Activated CD4-positive, alpha-beta T cell treated with anti-CD3 and anti-CD28 coated beads for 4 hours (primary cell): Measurements from ENCODE around the gene CCDC116.
"Not testable (repeated sequence)": the region's sequence is repeated elsewhere in the genome, so short reads cannot be mapped to it uniquely, and the experiment has no call there.

Experiments
- DNase-seq, 2 donors: peaks; one replicate each; pipeline ENCODE4 v3.0.0-alpha.2; 2020

CCDC116 gene

DNA sequence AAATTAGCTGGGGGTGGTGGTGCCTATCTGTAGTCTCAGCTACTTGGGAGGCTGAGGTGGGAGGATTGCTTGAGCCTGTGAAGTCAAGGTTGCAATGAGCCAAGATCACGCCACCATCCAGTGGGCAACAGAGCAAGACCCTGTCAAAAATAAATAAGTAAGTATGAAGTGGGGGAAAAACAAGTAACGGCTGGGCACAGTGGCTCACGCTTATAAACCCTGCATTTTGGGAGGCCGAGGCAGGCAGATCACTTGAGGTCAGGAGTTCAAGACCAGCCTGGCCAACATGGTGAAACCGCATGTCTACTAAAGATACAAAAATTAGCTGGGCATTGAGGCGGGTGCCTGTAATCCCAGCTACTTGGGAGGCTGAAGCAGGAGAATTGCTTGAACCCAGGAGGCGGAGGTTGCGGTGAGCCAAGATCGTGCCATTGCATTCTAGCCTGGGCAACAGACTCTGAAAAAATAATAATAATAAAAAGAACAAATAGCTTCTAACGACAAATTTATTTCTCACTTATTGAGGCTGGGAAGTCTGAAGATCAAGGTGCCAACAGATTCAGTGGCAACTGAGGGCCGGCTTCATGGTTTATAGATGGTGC lies 22.9 kb upstream of the CCDC116 start:
- DNase-seq, result not testable (repeated sequence)

DNA sequence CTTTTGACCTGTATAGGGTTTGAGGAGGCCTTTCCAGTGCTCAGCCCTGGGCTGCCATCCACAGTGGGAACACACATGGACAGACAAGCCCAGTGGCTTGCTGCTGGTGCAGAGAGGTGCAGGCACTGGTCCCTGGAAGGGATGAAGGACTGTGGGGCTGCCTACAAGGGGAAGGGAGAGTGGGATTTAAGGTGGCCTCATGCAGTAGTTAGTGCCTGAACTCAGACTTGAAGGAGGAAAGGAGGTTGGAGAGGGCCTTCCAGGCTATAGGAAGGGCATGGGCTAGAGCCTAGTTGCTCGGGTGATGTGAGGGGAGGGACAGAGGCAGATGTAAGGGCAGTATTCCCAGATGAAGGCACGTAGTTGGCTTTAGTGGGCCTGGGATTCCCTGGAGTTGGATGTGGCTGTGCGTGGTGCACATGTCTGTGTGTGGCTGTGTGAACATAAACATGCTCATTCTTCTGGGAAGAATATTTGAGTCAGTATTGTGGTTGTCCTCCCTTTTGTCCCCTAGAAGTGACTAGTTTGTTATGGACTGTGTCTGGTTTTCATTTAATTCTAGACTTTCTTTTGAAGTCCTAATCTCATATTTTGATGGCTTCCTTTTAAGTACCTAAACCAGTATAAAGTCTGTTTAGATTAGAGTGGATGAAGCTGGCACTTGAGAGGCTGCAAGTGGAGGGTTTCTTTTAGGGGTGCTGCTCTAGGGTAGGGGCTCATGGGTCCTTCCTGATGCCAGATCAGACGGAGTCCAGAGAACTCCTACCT lies 21.2 kb upstream of the CCDC116 start:
- no peak for DNase-seq

DNA sequence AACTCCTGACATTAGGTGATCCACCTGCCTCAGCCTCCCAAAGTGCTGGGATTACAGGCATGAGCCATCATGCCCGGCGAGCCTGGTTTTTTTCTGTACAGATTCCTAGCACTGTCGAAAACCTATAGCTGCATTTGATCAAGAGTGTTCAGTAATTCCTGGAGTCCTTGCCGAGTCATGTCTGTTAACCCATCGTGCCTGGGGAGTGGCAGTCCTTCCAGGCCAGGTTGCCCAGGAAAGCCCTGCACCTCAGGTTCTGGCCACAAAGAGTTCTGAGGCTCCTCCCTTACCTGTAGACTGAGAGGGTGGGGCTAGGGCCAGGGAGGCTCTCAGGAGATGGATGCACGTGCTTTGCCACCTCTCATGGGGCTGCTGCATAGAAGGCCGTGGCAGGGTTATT lies 19.7 kb upstream of the CCDC116 start:
- DNase-seq, result no peak

DNA sequence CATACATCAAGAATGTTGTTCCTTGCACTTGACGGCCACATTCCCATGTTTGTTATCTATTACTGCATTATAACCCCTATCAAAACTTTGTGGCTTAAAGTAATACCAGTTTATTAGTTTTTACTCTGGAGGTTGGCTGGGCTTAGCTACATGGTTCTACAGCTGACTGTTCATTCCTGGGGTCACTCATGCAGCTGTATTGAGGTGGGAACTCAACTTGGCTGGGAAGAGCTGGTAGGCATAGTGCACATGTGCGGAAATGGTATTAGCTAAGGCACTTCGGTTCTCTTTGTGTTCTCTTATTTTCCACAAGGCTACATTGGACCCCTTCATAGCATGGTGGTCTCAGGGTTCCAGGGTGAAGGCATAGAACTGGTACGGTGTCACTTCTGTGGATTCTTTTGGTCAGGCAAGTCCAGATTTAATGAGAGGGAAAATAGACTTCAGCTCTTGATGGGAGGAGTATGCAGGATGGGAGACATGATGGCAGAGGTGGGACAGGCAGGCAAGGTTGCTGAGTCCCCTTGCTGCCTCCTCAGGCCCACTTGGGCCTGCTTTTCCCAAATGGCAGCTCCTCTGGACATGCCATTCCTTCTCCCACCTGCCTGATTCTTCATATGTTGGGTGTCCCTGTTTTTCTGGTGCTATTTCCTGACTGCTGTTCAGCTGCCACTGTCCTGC lies 18.9 kb upstream of the CCDC116 start:
- DNase-seq, result no peak

DNA sequence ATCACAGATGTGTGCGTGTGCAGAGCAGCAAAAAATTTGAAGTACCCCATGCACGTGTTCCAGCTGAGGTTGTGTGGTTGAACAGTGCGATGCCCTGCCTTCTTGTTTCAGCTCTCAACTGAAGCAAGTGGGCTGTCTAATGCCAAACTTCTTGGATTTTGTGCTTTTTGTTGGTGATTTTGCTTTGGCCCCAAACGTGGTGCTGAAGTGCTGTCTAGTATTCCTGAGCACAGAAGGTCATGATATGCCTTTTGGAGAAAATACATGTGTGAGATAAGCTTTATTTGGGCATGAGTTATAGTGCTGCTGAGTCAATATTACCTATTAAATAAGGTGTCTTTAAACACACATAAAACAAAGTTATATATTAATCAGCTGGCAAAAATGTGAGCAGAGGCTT lies 16.8 kb upstream of the CCDC116 start:
- DNase-seq, result no peak

DNA sequence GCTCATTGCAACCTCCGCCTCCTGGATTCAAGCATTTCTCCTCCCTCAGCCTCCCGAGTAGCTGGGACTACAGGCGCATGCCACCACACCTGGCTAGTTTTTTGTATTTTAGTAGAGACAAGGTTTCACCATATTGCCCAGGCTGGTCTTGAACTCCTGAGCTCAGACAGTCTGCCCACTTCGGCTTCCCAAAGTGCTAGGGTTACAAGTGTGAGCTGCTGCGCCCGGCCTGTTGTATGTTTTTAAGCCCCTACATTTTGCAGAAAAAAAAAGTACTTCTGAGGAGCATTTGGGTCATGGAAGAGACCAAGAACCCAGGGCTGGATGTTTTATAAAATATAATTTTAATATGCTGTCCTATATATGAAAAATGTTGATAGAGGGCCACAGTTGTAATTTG lies 15.2 kb upstream of the CCDC116 start:
- not testable (repeated sequence) for DNase-seq

DNA sequence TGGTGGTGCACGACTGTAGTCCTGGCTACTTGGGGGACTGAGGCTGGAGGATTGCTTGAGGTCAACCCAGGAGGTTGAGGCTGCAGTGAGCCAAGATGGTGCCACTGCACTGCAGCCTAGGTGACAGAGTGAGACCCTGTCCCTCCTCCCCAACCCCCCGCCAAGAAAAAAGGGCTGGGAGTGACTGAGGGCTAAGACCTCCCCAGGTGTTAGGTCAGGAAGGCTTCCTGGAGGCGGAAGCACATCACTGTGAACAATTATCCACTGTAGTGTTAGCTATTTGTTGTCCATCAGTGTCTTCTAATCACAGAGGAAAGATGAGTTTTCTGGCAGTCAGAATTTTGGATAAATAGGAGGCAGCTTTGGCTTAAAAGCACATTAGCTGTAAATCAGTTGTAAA lies 11.5 kb upstream of the CCDC116 start:
- no peak for DNase-seq

DNA sequence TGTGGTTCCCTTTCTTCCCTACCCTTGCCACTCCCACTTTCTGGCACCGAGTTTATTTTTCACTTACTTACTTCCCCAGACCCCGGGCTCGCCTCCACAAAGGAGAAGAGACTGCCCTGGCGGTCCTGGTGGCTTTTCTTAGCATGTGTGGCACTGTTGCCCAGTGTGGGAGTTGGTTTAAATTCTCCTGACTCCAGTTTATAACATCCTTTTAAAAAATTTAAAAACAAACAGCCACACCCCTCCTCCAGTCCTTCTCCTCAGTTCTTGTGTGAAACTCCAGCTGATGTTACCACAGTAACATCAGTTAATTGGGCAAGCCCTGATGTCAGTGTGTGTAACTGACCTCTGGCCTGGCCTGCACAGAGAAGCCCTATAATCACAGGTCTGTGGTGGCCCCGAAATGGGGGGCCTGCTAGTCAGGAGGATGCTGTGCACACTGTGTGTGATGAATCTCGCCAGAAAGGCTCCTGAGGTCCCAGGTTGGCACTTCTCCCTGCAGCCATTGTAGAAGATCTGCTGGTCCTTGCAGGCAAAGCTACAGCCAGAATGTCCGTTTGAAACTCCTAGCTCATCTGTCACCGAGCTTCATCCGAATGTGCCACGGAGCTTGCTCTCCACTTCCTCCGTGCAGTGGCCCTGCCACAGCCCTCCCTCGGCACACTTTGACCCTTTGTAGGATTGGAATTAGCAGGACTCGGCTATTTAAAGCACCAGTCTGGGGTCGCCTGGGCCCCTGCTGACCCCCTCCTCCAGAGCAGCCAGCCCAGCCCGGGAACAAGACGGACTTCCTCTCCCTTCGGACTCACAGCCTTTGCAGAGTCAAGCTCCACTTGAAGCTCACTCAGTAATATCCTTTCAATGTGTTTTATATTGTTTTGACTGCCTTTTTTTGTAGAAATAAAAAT lies 10.3 kb upstream of the CCDC116 start:
- DNase-seq, result no peak

DNA sequence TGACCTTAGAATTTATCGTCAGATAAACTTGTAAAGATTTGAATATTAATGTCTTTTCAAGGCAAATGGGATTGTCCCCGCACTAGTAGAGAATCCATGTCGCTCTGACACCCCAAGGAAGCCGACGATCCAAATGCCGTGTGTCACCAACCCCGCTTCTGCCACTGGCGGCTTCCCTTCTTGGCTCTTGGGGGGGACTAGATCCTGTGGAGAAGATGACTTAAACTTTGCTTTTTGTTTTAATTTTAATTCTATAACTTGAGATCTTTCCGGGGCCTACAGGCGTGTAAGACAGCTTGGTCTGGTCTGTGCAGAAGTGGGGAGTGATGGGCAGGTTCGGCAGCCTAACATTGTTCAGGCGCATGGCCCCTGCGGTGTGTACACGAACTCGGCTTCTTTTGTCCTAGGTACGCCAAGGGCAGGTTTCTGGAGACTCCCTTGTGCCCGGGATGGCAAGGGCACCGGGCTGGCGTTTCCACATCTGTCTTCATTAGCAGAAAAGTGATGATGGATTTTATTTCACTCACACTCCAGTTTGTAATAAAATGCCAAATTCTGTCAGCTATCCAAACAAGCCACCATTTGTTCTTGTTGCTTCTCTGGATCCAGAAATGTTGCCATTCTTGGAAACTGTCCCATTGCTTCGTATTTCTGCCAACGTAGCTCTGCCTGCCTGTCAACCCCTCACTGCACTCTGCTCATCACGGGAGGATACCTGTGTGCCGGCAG lies 9.5 kb upstream of the CCDC116 start:
- DNase-seq, result no peak

DNA sequence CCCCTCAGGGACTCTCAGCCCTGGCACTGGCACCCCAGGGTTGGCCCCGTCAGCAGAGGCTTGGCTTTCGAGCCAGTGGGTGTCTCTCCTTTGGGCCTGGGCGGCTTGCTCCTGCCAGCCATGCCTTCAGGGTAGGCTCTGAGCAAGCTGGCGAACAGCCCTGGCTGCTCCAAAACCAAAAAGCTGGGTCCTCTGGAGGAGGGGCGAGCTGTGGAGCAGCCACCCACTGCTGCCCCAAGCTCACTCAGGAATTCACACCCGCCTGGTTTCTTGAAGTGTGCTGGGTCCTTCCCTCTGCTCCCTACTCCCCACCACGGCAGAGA lies 9.0 kb upstream of the CCDC116 start:
- no peak for DNase-seq

DNA sequence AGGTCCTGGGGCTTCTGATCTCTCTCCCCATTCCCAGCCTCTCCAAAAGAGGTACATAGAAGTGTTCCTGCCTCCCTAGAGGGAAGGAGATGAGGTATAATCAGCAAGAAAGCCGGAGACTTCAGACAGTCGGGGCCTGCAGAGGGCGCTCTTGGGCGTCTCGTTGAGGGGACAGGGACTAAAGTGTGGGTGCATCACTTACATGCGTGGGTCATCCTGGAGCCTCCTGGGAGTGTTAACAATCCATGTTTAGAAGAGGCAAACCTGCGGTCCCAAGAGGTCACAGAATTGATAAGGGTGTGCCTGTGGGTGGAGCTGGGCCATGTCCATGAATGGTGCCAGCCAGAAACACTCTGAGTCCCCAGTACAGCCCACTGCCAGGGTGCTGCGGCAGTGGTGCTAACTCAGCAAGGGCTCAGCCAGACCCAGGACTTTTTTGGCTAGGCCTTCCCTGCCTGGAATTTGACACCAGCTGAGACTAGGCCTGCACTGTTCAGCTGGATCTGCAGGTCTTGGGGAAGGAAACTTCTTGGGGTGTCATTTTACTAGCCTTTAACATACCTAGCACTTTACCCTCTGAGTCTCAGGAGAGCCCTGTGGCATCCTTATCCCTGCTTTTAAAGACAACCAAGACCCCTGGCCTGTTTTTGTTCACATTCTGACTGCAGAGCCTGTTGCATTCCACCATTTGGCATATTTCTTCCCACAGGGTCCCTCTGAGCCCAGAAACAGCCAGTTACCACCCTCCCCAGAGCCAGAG lies 8.3 kb upstream of the CCDC116 start:
- DNase-seq, result peak; percentile 25 to 43

DNA sequence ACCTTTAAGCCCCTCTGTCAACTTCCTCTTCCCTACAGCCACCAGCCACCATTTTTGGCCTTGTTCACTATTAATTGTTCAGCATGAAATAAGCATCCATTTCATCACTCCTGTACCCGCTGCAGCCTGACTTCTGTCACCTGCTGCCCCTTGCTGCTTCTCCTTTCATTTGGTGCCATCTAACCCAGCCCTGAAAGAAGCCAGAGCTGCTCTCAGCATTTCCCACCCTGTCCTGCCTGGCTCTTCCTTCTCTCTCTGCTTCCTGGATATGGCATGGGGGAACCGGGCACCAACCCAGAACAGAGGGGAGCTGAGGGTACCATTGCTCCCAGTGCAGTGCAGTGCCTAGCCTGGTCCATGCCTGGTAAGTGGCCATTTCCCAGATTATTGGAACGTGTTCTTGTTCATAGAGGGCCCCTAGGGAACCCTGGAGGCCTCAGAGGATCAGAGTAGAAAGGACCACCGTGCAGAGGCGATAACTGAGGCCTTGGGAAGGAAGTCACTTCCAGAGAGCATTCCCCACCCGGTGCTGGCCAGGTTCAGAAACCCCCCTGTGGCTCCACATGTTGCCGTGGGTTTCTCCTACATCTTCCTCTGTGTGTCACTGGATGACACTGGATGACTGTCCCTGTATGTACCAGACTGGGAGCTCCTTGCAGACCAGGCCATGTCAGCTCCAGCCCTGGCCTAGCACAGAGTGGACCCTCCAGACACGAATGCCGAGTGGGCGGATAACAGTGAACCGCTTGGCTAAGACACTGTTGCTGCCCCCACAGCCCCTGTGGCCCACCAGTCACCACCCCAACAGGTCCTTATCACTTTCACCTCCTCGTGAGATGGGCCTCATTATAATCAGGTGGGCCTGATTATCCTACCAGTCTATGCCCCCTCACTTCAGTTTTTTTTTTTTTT lies 7.4 kb upstream of the CCDC116 start:
- no peak for DNase-seq

DNA sequence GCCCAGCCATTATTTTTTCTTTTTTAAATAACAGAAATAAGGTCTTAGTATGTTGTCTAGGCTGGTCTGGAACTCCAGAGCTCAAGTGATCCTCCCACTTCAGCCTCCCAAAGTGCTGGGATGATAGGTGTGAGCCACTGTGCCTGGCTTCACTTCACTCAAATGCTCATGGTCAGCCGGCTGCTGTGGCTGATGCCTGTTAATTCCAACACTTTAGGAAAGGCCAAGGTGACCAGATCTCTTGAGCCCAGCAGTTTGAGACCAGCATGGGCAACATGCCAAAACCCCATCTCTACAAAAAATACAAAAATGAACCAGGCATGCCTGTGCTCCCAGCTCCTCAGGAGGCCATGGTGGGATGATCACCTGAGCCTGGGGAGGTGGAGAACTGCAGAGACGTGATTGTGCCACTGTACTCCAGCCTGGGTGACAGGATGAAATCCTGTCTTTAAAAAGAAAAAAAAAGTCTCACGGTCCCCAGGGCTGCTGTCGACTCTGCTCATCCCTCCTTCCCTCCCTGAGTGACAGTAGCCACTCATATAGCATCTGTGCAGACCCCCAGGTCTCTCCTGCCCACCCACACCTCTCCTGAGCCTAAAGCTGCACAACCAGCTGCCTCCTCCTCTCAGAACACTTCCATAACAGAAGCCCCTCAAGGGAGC lies 6.4 kb upstream of the CCDC116 start:
- DNase-seq, result no peak

DNA sequence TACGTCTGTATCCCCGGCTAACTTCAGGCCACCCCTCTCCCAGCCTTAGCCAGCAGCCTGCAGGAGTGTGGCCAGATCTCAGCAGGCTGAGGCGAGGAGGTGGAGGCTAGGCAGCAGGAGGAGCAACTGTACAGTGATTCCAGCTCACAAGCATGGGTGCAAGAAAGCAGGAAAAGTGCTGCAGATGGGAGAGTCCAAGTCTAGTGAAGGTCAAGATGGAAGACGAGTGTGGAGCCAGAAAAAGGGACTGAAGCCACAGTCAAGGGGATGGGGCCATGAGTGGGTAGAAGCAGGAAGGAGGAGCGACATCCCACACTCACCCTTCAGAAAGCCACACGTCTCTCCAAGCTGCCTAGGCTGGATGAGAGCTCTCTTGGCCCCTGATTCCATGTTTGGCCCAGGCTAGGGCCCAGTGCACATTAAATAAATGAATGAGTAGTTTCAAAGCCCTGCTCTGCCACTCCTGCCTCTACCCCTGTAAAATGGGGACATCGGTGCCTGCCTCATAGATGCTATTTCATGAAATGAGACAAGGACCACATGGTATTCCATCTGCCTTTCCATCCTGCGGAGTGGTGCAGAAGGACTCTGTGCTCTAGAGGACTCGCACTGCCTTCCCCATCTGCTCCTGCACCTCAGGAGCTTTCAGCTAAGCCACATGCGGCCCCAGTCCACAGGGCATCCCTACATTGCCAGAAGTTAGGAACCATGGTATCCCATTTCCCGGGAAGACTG lies 5.7 kb upstream of the CCDC116 start:
- DNase-seq, result no peak

DNA sequence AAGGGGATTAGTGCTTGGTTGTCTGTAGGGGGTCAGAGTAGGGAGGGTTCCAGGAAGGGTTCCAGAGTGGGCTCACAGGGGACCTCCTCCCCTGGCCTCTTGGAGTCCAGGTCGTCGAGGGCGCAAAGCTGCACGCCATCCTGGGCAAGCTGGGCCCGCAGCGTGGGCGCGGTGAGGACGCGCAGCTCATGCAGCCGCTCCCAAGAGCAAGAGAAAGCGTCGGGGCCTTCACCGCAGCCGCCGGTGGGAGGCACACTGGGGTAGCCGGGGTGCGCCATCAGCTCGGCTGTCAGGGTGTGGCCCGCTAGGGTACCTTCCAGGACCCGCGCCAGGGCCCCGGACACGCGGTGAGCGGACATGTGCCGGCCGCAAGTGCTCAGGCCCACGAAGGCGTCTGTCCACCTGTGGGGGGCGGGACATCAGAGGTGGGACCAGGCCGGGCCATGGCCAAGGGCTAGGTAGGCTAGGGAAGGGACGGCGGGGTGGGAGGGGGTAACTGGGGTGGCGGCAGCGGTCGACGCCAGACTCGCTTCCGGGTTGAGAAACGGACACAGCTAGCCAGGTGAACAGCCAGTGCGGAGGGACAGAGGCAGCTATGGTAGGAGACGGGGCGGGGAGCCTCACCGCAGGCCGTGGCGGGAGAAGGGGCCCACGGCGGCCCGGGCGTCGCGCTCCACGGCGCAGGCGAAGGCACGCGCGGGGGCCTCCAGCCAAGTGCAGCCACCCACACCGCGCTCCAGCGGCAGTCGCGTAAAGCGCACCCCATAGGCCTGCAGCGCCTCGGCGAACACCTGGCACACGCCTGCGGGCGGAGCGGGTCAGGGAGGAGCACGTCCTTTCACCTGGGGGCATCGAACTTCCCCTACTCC lies 3.9 kb upstream of the CCDC116 start:
- no peak for DNase-seq

DNA sequence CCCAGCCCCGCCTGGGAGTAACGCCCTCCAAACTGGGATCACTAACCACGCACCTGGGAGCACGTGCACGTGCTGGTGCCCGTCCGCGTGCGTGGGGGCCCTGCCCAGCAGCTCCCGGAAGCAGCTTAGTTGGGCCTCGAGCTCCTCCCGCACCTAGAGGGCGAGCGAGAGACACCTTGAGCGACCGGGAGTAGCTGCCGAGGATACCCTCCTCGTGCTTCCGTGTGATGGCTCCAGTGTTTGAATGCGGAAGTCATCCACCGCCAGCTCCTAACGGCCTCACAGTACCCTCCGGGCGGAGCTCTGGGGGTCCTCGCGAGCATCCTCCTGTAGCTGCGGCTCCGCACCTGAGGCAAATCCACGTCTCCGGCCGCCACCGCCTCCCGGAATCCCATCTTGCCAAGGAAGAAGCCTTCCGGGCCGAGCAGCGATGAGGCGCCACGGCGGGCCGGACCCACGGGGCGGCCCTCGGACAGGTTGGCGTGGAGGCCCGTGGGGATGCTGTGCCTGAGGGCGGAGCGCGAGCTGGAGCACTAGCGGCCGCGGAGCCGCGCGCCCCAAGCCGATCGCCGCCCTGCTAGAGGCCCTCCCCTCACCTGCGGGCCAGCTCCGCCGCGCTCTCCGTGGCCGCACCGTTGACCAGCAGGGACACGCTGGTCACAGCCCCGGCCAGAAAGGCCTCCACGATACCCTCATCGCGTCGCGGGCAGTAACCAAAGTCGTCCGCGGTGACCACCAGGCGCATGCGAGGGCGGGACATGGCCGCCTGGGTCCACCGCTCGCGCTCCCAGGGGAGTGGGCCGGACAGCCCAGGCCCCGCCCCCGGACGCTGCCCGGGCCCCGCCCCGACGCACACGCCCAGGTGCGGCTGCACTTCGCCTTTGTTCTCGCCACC lies 3.1 kb upstream of the CCDC116 start, which contains the start of gene YDJC:
YDJC (minus strand) TSS at position 768 of the 895 bp plus-strand sequence; CDS start at position 760, 8 bp downstream.
- peak; percentile 95 to 97 for DNase-seq

DNA sequence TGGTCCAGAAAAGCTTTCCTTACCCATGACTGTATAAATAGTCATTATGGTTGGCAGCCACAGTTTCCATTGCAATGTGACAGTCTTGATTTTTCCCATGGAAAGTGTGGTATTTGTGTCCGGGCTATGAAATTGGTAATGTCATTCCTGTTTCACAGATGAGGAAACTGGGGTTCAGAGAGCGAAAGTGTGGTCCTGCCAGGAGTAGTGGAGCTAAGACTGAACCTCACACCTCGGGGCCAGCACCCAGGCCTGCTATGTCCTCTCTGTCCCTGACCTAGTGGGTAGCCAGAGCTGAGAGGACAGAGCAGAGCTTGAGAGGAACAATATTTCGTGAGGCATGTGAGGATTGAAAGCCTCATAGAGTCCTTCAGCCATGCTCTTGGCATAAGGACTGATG lies 1.5 kb upstream of the CCDC116 start:
- no peak for DNase-seq
